Neural cell (in vitro differentiated cells): Measurements from ENCODE around the gene ALOX5. TPM values are rescaled to one million over a fixed set of nuclear protein-coding genes. Genes with fewer than 3 reads are reported as not detected.

ENCODE experiments used
- H2AFZ ChIP-seq: fragments of 200-600, 300-800 bp; sonication (generic), shearing (Covaris generic); 2 replicates; pipeline ENCODE4 v1.6.0; 2014; ENCODE audit warnings: low read depth, mild to moderate bottlenecking, antibody characterized with exemption, low read length, moderate library complexity
- H3F3A ChIP-seq: fragments of 200-600 bp; shearing (Covaris generic); 2 replicates; pipeline ENCODE4 v1.6.1; 2016; ENCODE audit warnings: mild to moderate bottlenecking, moderate library complexity, mixed read lengths, antibody characterized with exemption, low read length; ENCODE audit not compliant: insufficient read depth, poor library complexity, severe bottlenecking
- H3K27ac ChIP-seq: fragments of 200-600, 300-800 bp; sonication (generic), shearing (Covaris generic); 2 replicates; pipeline ENCODE4 v1.5.1; 2014; ENCODE audit warnings: mild to moderate bottlenecking, low read length, moderate library complexity
- H3K27me3 ChIP-seq: fragments of 300-800, 200-600 bp; sonication (generic), shearing (Covaris generic); 2 replicates; pipeline ENCODE4 v1.6.0; 2014; ENCODE audit warnings: mild to moderate bottlenecking, low read depth, low read length, moderate library complexity; ENCODE audit not compliant: insufficient read depth
- H3K36me3 ChIP-seq: fragments of 300-800, 200-600 bp; sonication (generic), shearing (Covaris generic); 2 replicates; pipeline ENCODE4 v1.5.1; 2014; ENCODE audit warnings: mild to moderate bottlenecking, antibody characterized with exemption, low read length, moderate library complexity; ENCODE audit not compliant: insufficient read depth
- H3K4me2 ChIP-seq: fragments of 300-800, 200-600 bp; sonication (generic), shearing (Covaris generic); 2 replicates; pipeline ENCODE4 v1.6.0; 2014; ENCODE audit warnings: mild to moderate bottlenecking, low read length
- H3K4me3 ChIP-seq: fragments of 300-800, 200-600 bp; sonication (generic), shearing (Covaris generic); 2 replicates; pipeline ENCODE4 v1.5.1; 2014; ENCODE audit warnings: mild to moderate bottlenecking, low read length, moderate library complexity
- H3K79me2 ChIP-seq: fragments of 200-600 bp; shearing (Covaris generic); replicated peaks from 2 replicates; pipeline ENCODE4 v1.6.0; 2014; ENCODE audit warnings: mild to moderate bottlenecking, low read length, moderate library complexity; ENCODE audit not compliant: insufficient read depth
- H3K9ac ChIP-seq: fragments of 300-800, 200-600 bp; sonication (generic), shearing (Covaris generic); 2 replicates; pipeline ENCODE4 v1.6.1; 2016; ENCODE audit warnings: mild to moderate bottlenecking, low read length, mixed read lengths
- H3K9me2 ChIP-seq: fragments of 200-600 bp; shearing (Covaris generic); 2 replicates; pipeline ENCODE4 v1.6.1; 2016; ENCODE audit warnings: mild to moderate bottlenecking, low read length, mixed read lengths; ENCODE audit not compliant: insufficient read depth
- H3K9me3 ChIP-seq: fragments of 200-600, 300-800 bp; sonication (generic), shearing (Covaris generic); 2 replicates; pipeline ENCODE4 v1.6.1; 2016; ENCODE audit warnings: mild to moderate bottlenecking, mixed run types, low read length, moderate library complexity, mixed read lengths
- H4K20me1 ChIP-seq: fragments of 200-600 bp; shearing (Covaris generic); 2 replicates; pipeline ENCODE4 v1.6.1; 2016; ENCODE audit warnings: mild to moderate bottlenecking, mixed run types; ENCODE audit not compliant: insufficient read depth
- EP300 ChIP-seq: fragments of 450-650 bp; conservative IDR thresholded peaks from 2 replicates; pipeline ENCODE4 v1.6.1; 2014; ENCODE audit warnings: antibody characterized with exemption, mild to moderate bottlenecking, moderate library complexity; ENCODE audit not compliant: poor library complexity, severe bottlenecking
- EZH2 ChIP-seq: fragments of 200-600, 300-800 bp; shearing (Covaris generic), sonication (generic); IDR thresholded peaks from 2 replicates; pipeline ENCODE4 v1.6.1; 2014; ENCODE audit warnings: antibody characterized with exemption, low read length, borderline replicate concordance, mild to moderate bottlenecking; ENCODE audit not compliant: insufficient read depth, poor library complexity, severe bottlenecking
- MXI1 ChIP-seq: fragments of 450-650 bp; conservative IDR thresholded peaks from 2 replicates; pipeline ENCODE4 v1.6.1; 2014; ENCODE audit warnings: antibody characterized with exemption, mild to moderate bottlenecking; ENCODE audit not compliant: poor library complexity, severe bottlenecking
- POLR2AphosphoS5 ChIP-seq: IDR thresholded peaks from 2 replicates; pipeline ENCODE4 v1.6.1; 2012
- RAD21 ChIP-seq: fragments of 450-650 bp; conservative IDR thresholded peaks from 2 replicates; pipeline ENCODE4 v1.6.1; 2014; ENCODE audit warnings: antibody characterized with exemption, mild to moderate bottlenecking, moderate library complexity
- SMC3 ChIP-seq: fragments of 450-650 bp; conservative IDR thresholded peaks from 2 replicates; pipeline ENCODE4 v1.6.1; 2014; ENCODE audit warnings: antibody characterized with exemption, mild to moderate bottlenecking, moderate library complexity; ENCODE audit not compliant: poor library complexity
- TAF1 ChIP-seq: IDR thresholded peaks from 2 replicates; pipeline ENCODE4 v1.6.1; 2012; ENCODE audit warnings: low read depth
- polyA plus RNA-seq: library from polyadenylated mRNA; depleted of rRNA; stranded (reverse); fragments of >200 nt; gene quantifications from 2 replicates; pipeline ENCODE4 v1.2.3, GENCODE V29; 2014
- TF ChIP-seq, protein P1 (sequence below): fragments of 450-650 bp; IDR thresholded peaks from 2 replicates; pipeline ENCODE4 v1.5.1; 2014; ENCODE audit warnings: antibody characterized with exemption, mild to moderate bottlenecking, moderate library complexity; ENCODE audit not compliant: poor library complexity, severe bottlenecking
- TF ChIP-seq, protein P2 (sequence below): IDR thresholded peaks from 2 replicates; pipeline ENCODE4 v1.6.1; 2012; ENCODE audit warnings: borderline replicate concordance

The ALOX5 gene
- polyA plus RNA-seq, 1 donor from 2014 or later = not detected

DNA sequence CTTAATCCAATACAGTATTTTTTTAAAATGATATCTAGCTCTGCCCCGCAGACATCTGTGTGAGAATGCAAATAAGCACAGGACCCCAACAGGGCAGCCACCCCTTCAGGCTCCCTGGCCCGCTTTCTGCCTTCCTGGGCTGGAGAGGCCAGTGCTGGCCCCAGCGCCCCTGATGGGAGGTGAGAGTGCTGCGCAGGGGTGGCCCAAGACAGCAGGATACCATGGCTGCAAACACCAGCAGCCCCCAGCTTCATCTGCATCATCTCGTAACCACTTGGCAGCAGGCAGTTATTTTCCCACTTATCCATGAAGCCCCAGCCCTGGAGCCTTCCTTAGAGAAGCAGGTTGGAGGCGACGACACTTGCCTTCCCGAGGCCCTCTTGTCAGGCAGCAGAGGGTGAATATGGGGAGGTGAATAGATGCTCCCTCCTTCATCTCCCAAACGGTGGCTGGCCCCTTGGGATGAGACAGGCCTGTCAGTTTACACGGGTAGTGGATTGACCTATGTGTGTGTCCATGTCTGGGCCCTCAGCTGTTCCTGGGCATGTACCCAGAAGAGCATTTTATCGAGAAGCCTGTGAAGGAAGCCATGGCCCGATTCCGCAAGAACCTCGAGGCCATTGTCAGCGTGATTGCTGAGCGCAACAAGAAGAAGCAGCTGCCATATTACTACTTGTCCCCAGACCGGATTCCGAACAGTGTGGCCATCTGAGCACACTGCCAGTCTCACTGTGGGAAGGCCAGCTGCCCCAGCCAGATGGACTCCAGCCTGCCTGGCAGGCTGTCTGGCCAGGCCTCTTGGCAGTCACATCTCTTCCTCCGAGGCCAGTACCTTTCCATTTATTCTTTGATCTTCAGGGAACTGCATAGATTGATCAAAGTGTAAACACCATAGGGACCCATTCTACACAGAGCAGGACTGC lies 71.2 kb downstream of the ALOX5 start:
- H3K4me2 ChIP-seq = no peak overlapping the region
- TF ChIP-seq, protein P1, sequence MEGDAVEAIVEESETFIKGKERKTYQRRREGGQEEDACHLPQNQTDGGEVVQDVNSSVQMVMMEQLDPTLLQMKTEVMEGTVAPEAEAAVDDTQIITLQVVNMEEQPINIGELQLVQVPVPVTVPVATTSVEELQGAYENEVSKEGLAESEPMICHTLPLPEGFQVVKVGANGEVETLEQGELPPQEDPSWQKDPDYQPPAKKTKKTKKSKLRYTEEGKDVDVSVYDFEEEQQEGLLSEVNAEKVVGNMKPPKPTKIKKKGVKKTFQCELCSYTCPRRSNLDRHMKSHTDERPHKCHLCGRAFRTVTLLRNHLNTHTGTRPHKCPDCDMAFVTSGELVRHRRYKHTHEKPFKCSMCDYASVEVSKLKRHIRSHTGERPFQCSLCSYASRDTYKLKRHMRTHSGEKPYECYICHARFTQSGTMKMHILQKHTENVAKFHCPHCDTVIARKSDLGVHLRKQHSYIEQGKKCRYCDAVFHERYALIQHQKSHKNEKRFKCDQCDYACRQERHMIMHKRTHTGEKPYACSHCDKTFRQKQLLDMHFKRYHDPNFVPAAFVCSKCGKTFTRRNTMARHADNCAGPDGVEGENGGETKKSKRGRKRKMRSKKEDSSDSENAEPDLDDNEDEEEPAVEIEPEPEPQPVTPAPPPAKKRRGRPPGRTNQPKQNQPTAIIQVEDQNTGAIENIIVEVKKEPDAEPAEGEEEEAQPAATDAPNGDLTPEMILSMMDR = no peak
- TF ChIP-seq EZH2 = no peak
- no peak for TF ChIP-seq RAD21
- TF ChIP-seq TAF1 = no peak
- TF ChIP-seq SMC3 = no peak
- TF ChIP-seq POLR2AphosphoS5 = no peak
- no peak for TF ChIP-seq EP300
- TF ChIP-seq MXI1 = no peak
- TF ChIP-seq, protein P2, sequence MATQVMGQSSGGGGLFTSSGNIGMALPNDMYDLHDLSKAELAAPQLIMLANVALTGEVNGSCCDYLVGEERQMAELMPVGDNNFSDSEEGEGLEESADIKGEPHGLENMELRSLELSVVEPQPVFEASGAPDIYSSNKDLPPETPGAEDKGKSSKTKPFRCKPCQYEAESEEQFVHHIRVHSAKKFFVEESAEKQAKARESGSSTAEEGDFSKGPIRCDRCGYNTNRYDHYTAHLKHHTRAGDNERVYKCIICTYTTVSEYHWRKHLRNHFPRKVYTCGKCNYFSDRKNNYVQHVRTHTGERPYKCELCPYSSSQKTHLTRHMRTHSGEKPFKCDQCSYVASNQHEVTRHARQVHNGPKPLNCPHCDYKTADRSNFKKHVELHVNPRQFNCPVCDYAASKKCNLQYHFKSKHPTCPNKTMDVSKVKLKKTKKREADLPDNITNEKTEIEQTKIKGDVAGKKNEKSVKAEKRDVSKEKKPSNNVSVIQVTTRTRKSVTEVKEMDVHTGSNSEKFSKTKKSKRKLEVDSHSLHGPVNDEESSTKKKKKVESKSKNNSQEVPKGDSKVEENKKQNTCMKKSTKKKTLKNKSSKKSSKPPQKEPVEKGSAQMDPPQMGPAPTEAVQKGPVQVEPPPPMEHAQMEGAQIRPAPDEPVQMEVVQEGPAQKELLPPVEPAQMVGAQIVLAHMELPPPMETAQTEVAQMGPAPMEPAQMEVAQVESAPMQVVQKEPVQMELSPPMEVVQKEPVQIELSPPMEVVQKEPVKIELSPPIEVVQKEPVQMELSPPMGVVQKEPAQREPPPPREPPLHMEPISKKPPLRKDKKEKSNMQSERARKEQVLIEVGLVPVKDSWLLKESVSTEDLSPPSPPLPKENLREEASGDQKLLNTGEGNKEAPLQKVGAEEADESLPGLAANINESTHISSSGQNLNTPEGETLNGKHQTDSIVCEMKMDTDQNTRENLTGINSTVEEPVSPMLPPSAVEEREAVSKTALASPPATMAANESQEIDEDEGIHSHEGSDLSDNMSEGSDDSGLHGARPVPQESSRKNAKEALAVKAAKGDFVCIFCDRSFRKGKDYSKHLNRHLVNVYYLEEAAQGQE = no peak
- no peak overlapping the region for H3K9ac ChIP-seq
- H4K20me1 ChIP-seq = no peaks in the 10 kb centered on the region
- no peaks in the 10 kb centered on the region for H3K9me3 ChIP-seq
- no peak overlapping the region for H3K27ac ChIP-seq
- H3K36me3 ChIP-seq = no peaks in the 10 kb centered on the region
- H3K27me3 ChIP-seq = no peaks in the 10 kb centered on the region
- H3K9me2 ChIP-seq = no peaks in the 10 kb centered on the region
- no peak overlapping the region for H3K4me3 ChIP-seq
- no peaks in the 10 kb centered on the region for H3K79me2 ChIP-seq
- H2AFZ ChIP-seq = no peak overlapping the region
- no peaks in the 10 kb centered on the region for H3F3A ChIP-seq

DNA sequence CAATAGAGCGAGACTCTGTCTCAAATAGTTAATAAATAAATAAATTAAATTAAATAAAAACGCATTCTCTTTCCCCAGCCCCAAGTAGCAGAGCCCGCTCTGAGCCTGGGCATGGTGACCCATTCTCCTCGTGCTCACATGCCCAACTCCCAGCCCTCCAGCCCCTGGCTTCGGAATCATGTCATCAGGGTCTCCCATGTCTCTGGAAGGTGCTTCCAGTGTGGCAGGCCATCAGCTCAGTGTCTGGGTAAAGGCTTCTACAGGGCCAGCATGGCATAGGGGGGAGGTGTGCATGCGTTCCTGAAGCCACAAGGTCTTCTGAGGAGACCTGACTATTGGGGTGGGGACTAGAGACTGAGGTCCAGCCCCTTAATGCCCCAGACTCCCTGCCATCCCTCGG lies 72.8 kb downstream of the ALOX5 start:
- TF ChIP-seq EP300 = no peak
- TF ChIP-seq TAF1 = no peak
- TF ChIP-seq SMC3 = no peak
- TF ChIP-seq EZH2 = no peak
- TF ChIP-seq POLR2AphosphoS5 = no peak
- TF ChIP-seq, protein P2 = no peak
- no peak for TF ChIP-seq RAD21
- TF ChIP-seq, protein P1 = no peak
- TF ChIP-seq MXI1 = no peak
- Histone ChIP-seq H3K79me2 (no peaks in the 10 kb centered on the region), H3K27me3 (no peaks in the 10 kb centered on the region), H4K20me1 (no peaks in the 10 kb centered on the region), H3K4me3 (no peak overlapping the region), H3K9me3 (no peaks in the 10 kb centered on the region), H3K9ac (no peak overlapping the region), H3K27ac (no peak overlapping the region), H3K4me2 (no peak overlapping the region), H3K9me2 (no peaks in the 10 kb centered on the region), H3F3A (no peaks in the 10 kb centered on the region), H3K36me3 (no peaks in the 10 kb centered on the region), H2AFZ (no peak overlapping the region)
